K562 (cell line): ENCODE data around the gene NYAP1. TPM values are rescaled to one million over a fixed set of nuclear protein-coding genes. Genes with fewer than 3 reads are reported as not detected.

ENCODE experiments used
- ARID3A ChIP-seq: IDR thresholded peaks from 2 replicates; pipeline ENCODE4 v1.6.1; 2012; ENCODE audit warnings: low read depth, low read length, improper control_type of control experiment, borderline replicate concordance
- ARNT ChIP-seq, 2 experiments: fragments of 450-650 bp; IDR thresholded peaks; 2 replicates each; pipeline ENCODE4 v1.6.1; 2016; ENCODE audit warnings: mild to moderate bottlenecking in 1 of 2
- BRF2 ChIP-seq: IDR thresholded peaks from 3 replicates; pipeline ENCODE4 v1.6.1; 2011; ENCODE audit warnings: borderline replicate concordance, mild to moderate bottlenecking; ENCODE audit not compliant: insufficient read length, insufficient read depth
- CREB1 ChIP-seq, 2 experiments: sonication (generic) in 1 of 2; formaldehyde crosslinking in 1 of 2; IDR thresholded peaks; 2 replicates each; pipeline versions ENCODE4 v1.6.1 to v1.8.0; 2012 to 2022; ENCODE audit warnings: inconsistent platforms in 1 of 2, mild to moderate bottlenecking in 1 of 2, missing genetic modification reagents in 1 of 2, moderate library complexity in 1 of 2
- ELK1 ChIP-seq: sonication (generic); formaldehyde crosslinking; IDR thresholded peaks from 2 replicates; pipeline ENCODE4 v1.8.1; 2022; ENCODE audit warnings: missing genetic modification reagents
- EZH2 ChIP-seq: IDR thresholded peaks from 2 replicates; pipeline ENCODE4 v1.6.1; 2012; ENCODE audit warnings: low read depth, mild to moderate bottlenecking, inconsistent platforms, low read length, borderline replicate concordance
- FOSL1 ChIP-seq: fragments of 200-800 bp; sonication (Bioruptor generic); conservative IDR thresholded peaks from 2 replicates; pipeline ENCODE4 v1.6.1; 2016; ENCODE audit warnings: missing genetic modification characterization, missing compliant biosample characterization
- HNRNPH1 ChIP-seq: fragments of 200-400 bp; formaldehyde crosslinking; optimal IDR thresholded peaks from 2 replicates; pipeline ENCODE3; 2017; ENCODE audit warnings: low read depth, mild to moderate bottlenecking, low read length, moderate library complexity
- ILK ChIP-seq: fragments of 450-650 bp; IDR thresholded peaks from 2 replicates; pipeline ENCODE4 v1.6.1; 2016; ENCODE audit warnings: missing genetic modification characterization, low read depth, mild to moderate bottlenecking, missing compliant biosample characterization, moderate library complexity, borderline replicate concordance
- KDM5B ChIP-seq: fragments of 200-600 bp; sonication (generic); IDR thresholded peaks from 2 replicates; pipeline ENCODE4 v1.6.1; 2012; ENCODE audit warnings: low read depth, mild to moderate bottlenecking, moderate library complexity, low read length, control low read depth, inconsistent platforms; ENCODE audit not compliant: insufficient replicate concordance
- MAZ ChIP-seq, 2 experiments: fragments of 450-650 bp in 1 of 2; sonication (generic) in 1 of 2; formaldehyde crosslinking; IDR thresholded peaks in 1 of 2; conservative IDR thresholded peaks in 1 of 2; 2 replicates each; pipeline versions ENCODE4 v1.4.0 to v1.5.0; 2020; ENCODE audit warnings: mild to moderate bottlenecking in 1 of 2, missing genetic modification reagents in 1 of 2
- RAD51 ChIP-seq: fragments of 450-650 bp; IDR thresholded peaks from 2 replicates; pipeline ENCODE4 v1.7.1; 2016; ENCODE audit warnings: low read depth, mild to moderate bottlenecking, borderline replicate concordance
- STAG1 ChIP-seq: sonication (generic); formaldehyde crosslinking; IDR thresholded peaks from 2 replicates; pipeline ENCODE4 v1.5.0; 2020; ENCODE audit warnings: missing genetic modification reagents, borderline replicate concordance
- TBL1XR1 ChIP-seq, 2 experiments: IDR thresholded peaks; 2 replicates each; pipeline ENCODE4 v1.6.1; 2012; ENCODE audit warnings: improper control_type of control experiment in 2 of 2, low read length in 2 of 2, mild to moderate bottlenecking in 1 of 2
- USF2 ChIP-seq: sonication (generic); formaldehyde crosslinking; IDR thresholded peaks from 2 replicates; pipeline ENCODE4 v1.5.0; 2020; ENCODE audit warnings: missing genetic modification reagents
- XRCC3 ChIP-seq: fragments of 450-650 bp; IDR thresholded peaks from 2 replicates; pipeline ENCODE4 v1.6.1; 2017; ENCODE audit warnings: mild to moderate bottlenecking, moderate library complexity
- ZNF134 ChIP-seq: fragments of 250-450 bp; sonication (Bioruptor Pico); conservative IDR thresholded peaks from 2 replicates; pipeline ENCODE4 v1.4.0; 2020
- ZNF561 ChIP-seq: fragments of 450-650 bp; formaldehyde crosslinking; conservative IDR thresholded peaks from 2 replicates; pipeline ENCODE4 v1.4.0; 2020; ENCODE audit warnings: mild to moderate bottlenecking, moderate library complexity
- ZNF668 ChIP-seq: fragments of 250-450 bp; sonication (Bioruptor Pico); IDR thresholded peaks from 2 replicates; pipeline ENCODE4 v1.8.0; 2022; ENCODE audit warnings: mild to moderate bottlenecking, inconsistent platforms
- ZNF780A ChIP-seq: fragments of 250-450 bp; sonication (Bioruptor Pico); IDR thresholded peaks from 2 replicates; pipeline ENCODE4 v1.5.0; 2021; ENCODE audit warnings: mild to moderate bottlenecking
- polyA plus RNA-seq, 8 experiments: library from polyadenylated mRNA; depleted of rRNA in 4 of 8; stranded (reverse) in 5 of 8; unstranded in 3 of 8; fragments of >200 nt; fragmentation: Nextera tagmentation in 2 of 8; fragmentation: Illumina TruSeq in 1 of 8; extraction: Ambion mirVana in 2 of 8; extraction: Trizol in 1 of 8; gene quantifications; 2 replicates each; pipeline versions ENCODE4 v1.2.1 to v1.2.3, GENCODE V29; 2011 to 2014; ENCODE audit warnings: inconsistent platforms in 1 of 8, missing spikeins in 1 of 8
- total RNA-seq, 7 experiments: library from RNA; depleted of rRNA in 6 of 7; stranded (reverse); fragments of >200 nt in 6 of 7; fragmentation: Illumina TruSeq in 2 of 7; extraction: Trizol in 2 of 7; gene quantifications; 2 replicates each; pipeline versions ENCODE4 v1.2.1 to v1.2.3, GENCODE V29; 2011 to 2021; ENCODE audit warnings: low replicate concordance in 1 of 7
- TF ChIP-seq, protein P1 (sequence below): fragments of 450-650 bp; IDR thresholded peaks from 2 replicates; pipeline ENCODE4 v1.6.1; 2016; ENCODE audit warnings: antibody characterized with exemption

Gene NYAP1
- total and polyA plus RNA-seq, 9 of the 15 experiments (the other 6 are each of a cell fraction or from before 2014, with no cell fraction given): 0.11 to 0.88 (median 0.22) TPM; not detected in 2

DNA sequence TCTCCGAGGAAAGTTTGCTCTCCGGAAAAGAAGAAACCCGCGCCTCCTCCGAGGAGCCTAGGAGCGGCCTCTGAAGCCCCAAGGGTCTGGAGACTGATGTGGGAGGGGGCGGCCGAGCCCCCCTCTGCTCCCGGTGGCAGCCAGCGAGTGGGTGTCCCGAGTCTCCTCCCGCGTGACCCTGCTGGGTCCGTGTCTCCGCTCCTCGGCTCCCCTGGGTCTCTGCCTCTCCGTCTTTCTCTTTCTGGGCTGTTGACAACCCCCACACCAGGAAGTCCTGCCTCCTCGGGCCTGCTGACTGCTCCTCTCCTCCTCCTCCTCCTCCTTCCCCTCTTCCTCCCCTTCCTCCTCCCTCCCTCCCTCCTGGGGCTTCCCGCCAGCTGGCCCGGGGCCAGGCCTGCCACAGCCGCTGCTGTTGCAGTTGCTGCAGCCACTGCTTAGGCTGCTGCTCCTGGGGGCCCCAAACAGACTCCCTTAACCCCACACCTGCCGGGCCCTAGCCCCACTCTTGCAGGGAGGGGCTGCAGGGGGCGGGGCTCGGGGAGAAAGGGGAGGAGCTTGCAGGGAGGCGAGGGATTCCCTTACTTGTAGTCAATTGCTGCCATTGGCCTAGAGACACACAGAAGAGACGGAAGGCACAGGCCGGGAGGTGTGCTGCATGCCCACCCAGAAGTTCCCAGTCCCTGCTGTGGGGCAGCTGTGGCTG is 4.6 kb upstream of the NYAP1 start, which contains the start of gene TSC22D4 (continued):
- TF ChIP-seq XRCC3 (no peak), CREB1 (IDR thresholded peaks at IDR 0.05) (no peak), CREB1 (CRISPR knock-in tag; IDR thresholded peaks at IDR 0.05) (0 out of 2 replicates have a peak, but pooled peaks have one; percentile 45), STAG1 (no peak), ZNF561 (CRISPR knock-in tag) (no peak), ZNF134 (peak; percentile 90), FOSL1 (no peak), ILK (tag) (no peak), ARID3A (no peak), EZH2 (no peak), RAD51 (peak; percentile 67), TBL1XR1 (IDR thresholded peaks at IDR 0.05; ENCODE audit: low read length in 2 of 2) (peak in 1 of 2 experiments; percentile 77; a peak in 2 of 4 replicates), KDM5B (peak; percentile 79), HNRNPH1 (no peak), USF2 (CRISPR knock-in tag) (no peak), ARNT (IDR thresholded peaks at IDR 0.05) (peak; percentile 78 to 83; a peak in 3 of 4 replicates), ELK1 (no peak), ZNF668 (CRISPR knock-in tag) (no peak), BRF2 (no peak), ZNF780A (no peak), MAZ (CRISPR knock-in tag; conservative IDR thresholded peaks at IDR 0.05 in 1 of 2, IDR thresholded peaks at IDR 0.05 in 1 of 2) (peak; percentile 98 to 99)
- TF ChIP-seq, protein P1, sequence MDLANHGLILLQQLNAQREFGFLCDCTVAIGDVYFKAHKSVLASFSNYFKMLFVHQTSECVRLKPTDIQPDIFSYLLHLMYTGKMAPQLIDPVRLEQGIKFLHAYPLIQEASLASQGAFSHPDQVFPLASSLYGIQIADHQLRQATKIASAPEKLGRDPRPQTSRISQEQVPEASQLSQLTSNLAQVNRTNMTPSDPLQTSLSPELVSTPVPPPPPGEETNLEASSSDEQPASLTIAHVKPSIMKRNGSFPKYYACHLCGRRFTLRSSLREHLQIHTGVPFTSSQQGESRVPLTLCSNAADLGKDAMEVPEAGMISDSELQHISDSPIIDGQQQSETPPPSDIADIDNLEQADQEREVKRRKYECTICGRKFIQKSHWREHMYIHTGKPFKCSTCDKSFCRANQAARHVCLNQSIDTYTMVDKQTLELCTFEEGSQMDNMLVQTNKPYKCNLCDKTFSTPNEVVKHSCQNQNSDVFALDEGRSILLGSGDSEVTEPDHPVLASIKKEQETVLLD: peak; percentile 86
